HUES64 (cell line): ENCODE measurements around the gene CCDC122.

ENCODE experiments used
- H3K27ac ChIP-seq: 2 replicates; pipeline ENCODE4 v1.7.0; 2013; ENCODE audit warnings: low read depth, low read length, inconsistent platforms
- H3K27me3 ChIP-seq: 2 replicates; pipeline ENCODE4 v1.6.1; 2013; ENCODE audit warnings: mild to moderate bottlenecking, low read length; ENCODE audit not compliant: insufficient read depth
- H3K36me3 ChIP-seq: 2 replicates; pipeline ENCODE4 v1.6.1; 2013; ENCODE audit warnings: mild to moderate bottlenecking, low read length; ENCODE audit not compliant: insufficient read depth
- H3K4me1 ChIP-seq: 2 replicates; pipeline ENCODE4 v1.6.1; 2013; ENCODE audit warnings: mild to moderate bottlenecking, low read length, moderate library complexity; ENCODE audit not compliant: insufficient read depth
- H3K4me3 ChIP-seq: 2 replicates; pipeline ENCODE4 v1.5.1; 2013; ENCODE audit warnings: mild to moderate bottlenecking, low read length, moderate library complexity
- H3K9ac ChIP-seq: 2 replicates; pipeline ENCODE4 v1.6.1; 2013; ENCODE audit warnings: mild to moderate bottlenecking, low read depth, low read length
- H3K9me3 ChIP-seq: 2 replicates; pipeline ENCODE4 v1.6.1; 2013; ENCODE audit warnings: low read depth, low read length; ENCODE audit not compliant: insufficient read depth
- WGBS: fragments of 150-250, 120-280 bp; methylation state at CpG from one replicate; pipeline ENCODE4 v1.1.7; 2013; ENCODE audit warnings: missing lambda C conversion rate; 5-methylcytosine and 5-hydroxymethylcytosine counted together

The CCDC122 gene

GRCh38 chr13:43905435-43906031 is 26.0 kb upstream of the CCDC122 start:
- no peaks in the 10 kb centered on the region for H3K4me1 ChIP-seq
- no peaks in the 10 kb centered on the region for H3K27me3 ChIP-seq
- 6% methylated on average over 3 of the region's 3 CpGs for WGBS
- no peak overlapping the region for H3K9ac ChIP-seq
- no peak overlapping the region for H3K4me3 ChIP-seq
- no peaks in the 10 kb centered on the region for H3K9me3 ChIP-seq
- no peaks in the 10 kb centered on the region for H3K36me3 ChIP-seq
- no peak overlapping the region for H3K27ac ChIP-seq

- H3K9ac ChIP-seq = no peak overlapping the region
- H3K27ac ChIP-seq = no peak overlapping the region
- no peaks in the 10 kb centered on the region for H3K4me1 ChIP-seq
- no CpG with 5 or more reads among the region's 2 CpGs for WGBS
- no peaks in the 10 kb centered on the region for H3K27me3 ChIP-seq
- H3K4me3 ChIP-seq = no peak overlapping the region
- no peaks in the 10 kb centered on the region for H3K9me3 ChIP-seq
- no peaks in the 10 kb centered on the region for H3K36me3 ChIP-seq
Measured at GRCh38 chr13:43895940-43896339, 16.4 kb upstream of the CCDC122 start.

GRCh38 chr13:43894438-43894837 is 14.9 kb upstream of the CCDC122 start:
- no peaks in the 10 kb centered on the region for H3K36me3 ChIP-seq
- no peak overlapping the region for H3K9ac ChIP-seq
- no peak overlapping the region for H3K4me3 ChIP-seq
- no peak overlapping the region for H3K27ac ChIP-seq
- H3K4me1 ChIP-seq = no peaks in the 10 kb centered on the region
- H3K27me3 ChIP-seq = no peaks in the 10 kb centered on the region
- H3K9me3 ChIP-seq = no peaks in the 10 kb centered on the region

GRCh38 chr13:43884222-43884621 is 4.7 kb upstream of the CCDC122 start:
- Histone ChIP-seq H3K4me1 (peaks cover 4% of the 10 kb centered on the region; the same call in 1 of the 2 replicates), H3K4me3 (no peak overlapping the region), H3K27me3 (peaks cover 15% of the 10 kb centered on the region), H3K9me3 (no peaks in the 10 kb centered on the region), H3K36me3 (no peaks in the 10 kb centered on the region), H3K9ac (no peak overlapping the region), H3K27ac (no peak overlapping the region)
- WGBS = 63% methylated on average over 1 of the region's 1 CpG

- Histone ChIP-seq H3K4me1 (peaks cover 6% of the 10 kb centered on the region), H3K9me3 (no peaks in the 10 kb centered on the region), H3K9ac (no peak overlapping the region), H3K4me3 (no peak overlapping the region), H3K36me3 (no peaks in the 10 kb centered on the region), H3K27me3 (peaks cover 15% of the 10 kb centered on the region), H3K27ac (no peak overlapping the region)
- WGBS = 100% methylated on average over 2 of the region's 3 CpGs
Measured at GRCh38 chr13:43883631-43884030, 4.1 kb upstream of the CCDC122 start.

GRCh38 chr13:43881580-43881979 is 2.0 kb upstream of the CCDC122 start:
- Histone ChIP-seq H3K4me1 (peaks cover 23% of the 10 kb centered on the region), H3K4me3 (no peak overlapping the region), H3K27me3 (peaks cover 15% of the 10 kb centered on the region), H3K9ac (no peak overlapping the region), H3K36me3 (no peaks in the 10 kb centered on the region), H3K27ac (no peak overlapping the region), H3K9me3 (no peaks in the 10 kb centered on the region)

- Histone ChIP-seq H3K27ac (no peak overlapping the region), H3K36me3 (no peaks in the 10 kb centered on the region), H3K4me3 (no peak overlapping the region), H3K9ac (no peak overlapping the region), H3K9me3 (no peaks in the 10 kb centered on the region), H3K4me1 (peaks cover 23% of the 10 kb centered on the region), H3K27me3 (peaks cover 15% of the 10 kb centered on the region)
Measured at GRCh38 chr13:43880926-43881325, 1.4 kb upstream of the CCDC122 start.

- Histone ChIP-seq H3K4me1 (peaks cover 23% of the 10 kb centered on the region), H3K27ac (no peak overlapping the region), H3K4me3 (peak overlapping the region; percentile 83), H3K36me3 (no peaks in the 10 kb centered on the region), H3K9me3 (no peaks in the 10 kb centered on the region), H3K27me3 (peaks cover 15% of the 10 kb centered on the region), H3K9ac (peak overlapping the region; percentile 87; the same call in 1 of the 2 replicates)
- WGBS = 42% methylated on average over 15 of the region's 15 CpGs
Measured at GRCh38 chr13:43880214-43880855, 795 bp upstream of the CCDC122 start.

GRCh38 chr13:43879755-43880181 is 228 bp upstream of the CCDC122 start, which contains the start of gene LACC1:
LACC1 (plus strand) TSS chr13:43879904; CDS start chr13:43880986, 1,082 bp downstream.
- peak within 1 kb of the TSS; percentile 87 for H3K9ac ChIP-seq
- no peaks in the 10 kb centered on the region for H3K36me3 ChIP-seq
- peak within 1 kb of the TSS; percentile 83 for H3K4me3 ChIP-seq
- H3K9me3 ChIP-seq = no peaks in the 10 kb centered on the region
- H3K27ac ChIP-seq = peak within 1 kb of the TSS; percentile 27
- WGBS = 2% methylated on average over 48 of the region's 48 CpGs
- peaks cover 23% of the 10 kb centered on the region for H3K4me1 ChIP-seq
- peaks cover 15% of the 10 kb centered on the region for H3K27me3 ChIP-seq

- H3K9me3 ChIP-seq = no peaks in the 10 kb centered on the region
- peaks cover 19% of the 10 kb centered on the region for H3K4me1 ChIP-seq
- H3K27me3 ChIP-seq = peaks cover 15% of the 10 kb centered on the region
- H3K36me3 ChIP-seq = no peaks in the 10 kb centered on the region
- WGBS = no CpG with 5 or more reads among the region's 1 CpG
- peak overlapping the region; percentile 83 for H3K4me3 ChIP-seq
- no peak overlapping the region for H3K9ac ChIP-seq
- H3K27ac ChIP-seq = no peak overlapping the region
Measured at GRCh38 chr13:43877766-43878165, 1.8 kb downstream of the CCDC122 start.

- peaks cover 19% of the 10 kb centered on the region for H3K4me1 ChIP-seq
- no peak overlapping the region for H3K9ac ChIP-seq
- H3K36me3 ChIP-seq = no peaks in the 10 kb centered on the region
- peaks cover 15% of the 10 kb centered on the region for H3K27me3 ChIP-seq
- no peak overlapping the region for H3K27ac ChIP-seq
- H3K4me3 ChIP-seq = no peak overlapping the region
- no peaks in the 10 kb centered on the region for H3K9me3 ChIP-seq
Measured at GRCh38 chr13:43877326-43877725, 2.2 kb downstream of the CCDC122 start.
